GM19238 (cell line): ENCODE results near the gene ADGRG3.

Source experiments
- DNase-seq: peaks from one replicate; pipeline ENCODE4 v3.0.0; 2011; ENCODE audit warnings: low spot score; ENCODE audit not compliant: insufficient read length

ADGRG3 gene

GRCh38 chr16:57630931-57631845, 36.9 kb upstream of the ADGRG3 start:
- no peak for DNase-seq

- DNase-seq: no peak
Measured at GRCh38 chr16:57632568-57632967, 35.5 kb upstream of the ADGRG3 start.

- no peak for DNase-seq
Measured at GRCh38 chr16:57633383-57634064, 34.6 kb upstream of the ADGRG3 start.

- no peak for DNase-seq
Measured at GRCh38 chr16:57634171-57634570, 33.9 kb upstream of the ADGRG3 start.

GRCh38 chr16:57635266-57636097, 32.6 kb upstream of the ADGRG3 start:
- DNase-seq: no peak

- no peak for DNase-seq
Measured at GRCh38 chr16:57636184-57636583, 31.9 kb upstream of the ADGRG3 start.

- no peak for DNase-seq
Measured at GRCh38 chr16:57637020-57637419, 31.1 kb upstream of the ADGRG3 start.

GRCh38 chr16:57637424-57637823, 30.7 kb upstream of the ADGRG3 start:
- DNase-seq: no peak

GRCh38 chr16:57637965-57638364, 30.1 kb upstream of the ADGRG3 start:
- no peak for DNase-seq

- no peak for DNase-seq
Measured at GRCh38 chr16:57638381-57638780, 29.7 kb upstream of the ADGRG3 start.

- no peak for DNase-seq
Measured at GRCh38 chr16:57639172-57639887, 28.8 kb upstream of the ADGRG3 start.

- no peak for DNase-seq
Measured at GRCh38 chr16:57640185-57640584, 27.9 kb upstream of the ADGRG3 start.

GRCh38 chr16:57640612-57641011, 27.5 kb upstream of the ADGRG3 start:
- no peak for DNase-seq

- DNase-seq: no peak
Measured at GRCh38 chr16:57642160-57643135, 25.7 kb upstream of the ADGRG3 start.

- DNase-seq: no peak
Measured at GRCh38 chr16:57643147-57643874, 24.8 kb upstream of the ADGRG3 start.

GRCh38 chr16:57643910-57644309, 24.2 kb upstream of the ADGRG3 start:
- DNase-seq: no peak

GRCh38 chr16:57644383-57645014, 23.6 kb upstream of the ADGRG3 start:
- DNase-seq: no peak

GRCh38 chr16:57645169-57645568, 22.9 kb upstream of the ADGRG3 start:
- DNase-seq: no peak
